HG03565 (cell line): ENCODE results near the gene TRIML2.
"Not testable (repeated sequence)": the region's sequence is repeated elsewhere in the genome, so short reads cannot be mapped to it uniquely, and the experiment has no call there.

Experiments
- ATAC-seq: cut with Tn5 transposase; IDR thresholded peaks from one replicate; pipeline ENCODE4 v1.9.1; 2021; ENCODE audit warnings: mild to moderate bottlenecking, moderate library complexity; ENCODE audit not compliant: unreplicated experiment

The TRIML2 gene

GRCh38 chr4:188107931-188108843, 1.2 kb downstream of the TRIML2 start:
- no peak for ATAC-seq

GRCh38 chr4:188106454-188106853, 2.9 kb downstream of the TRIML2 start:
- ATAC-seq = no peak

- ATAC-seq = no peak
Observed at GRCh38 chr4:188092824-188093223, 16.6 kb downstream of the TRIML2 start.

GRCh38 chr4:188086858-188087257, 22.5 kb downstream of the TRIML2 start:
- ATAC-seq = no peak

- no peak for ATAC-seq
Observed at GRCh38 chr4:188082796-188083195, 26.6 kb downstream of the TRIML2 start.

- ATAC-seq = no peak
Observed at GRCh38 chr4:188078116-188078515, 31.3 kb downstream of the TRIML2 start.

- ATAC-seq = no peak
Observed at GRCh38 chr4:188076169-188076568, 33.2 kb downstream of the TRIML2 start.

- no peak for ATAC-seq
Observed at GRCh38 chr4:188061083-188061482, 48.3 kb downstream of the TRIML2 start.

GRCh38 chr4:188053302-188053701, 56.1 kb downstream of the TRIML2 start:
- ATAC-seq = no peak

- no peak for ATAC-seq
Observed at GRCh38 chr4:188046657-188047056, 62.7 kb downstream of the TRIML2 start.

- not testable (repeated sequence) for ATAC-seq
Observed at GRCh38 chr4:188045461-188045860, 63.9 kb downstream of the TRIML2 start.

- ATAC-seq = no peak
Observed at GRCh38 chr4:188043154-188043553, 66.2 kb downstream of the TRIML2 start.

- ATAC-seq = no peak
Observed at GRCh38 chr4:188042191-188042590, 67.2 kb downstream of the TRIML2 start.

- no peak for ATAC-seq
Observed at GRCh38 chr4:188041721-188042120, 67.7 kb downstream of the TRIML2 start.
